Stomach (tissue), 9 donors: Measurements from ENCODE around the gene TAF11L4. TPM values are rescaled to one million over a fixed set of nuclear protein-coding genes. Genes with fewer than 3 reads are reported as not detected.
"Not testable (repeated sequence)": the region's sequence is repeated elsewhere in the genome, so short reads cannot be mapped to it uniquely, and the experiment has no call there.

Experiments used
- DNase-seq, 2 donors: peaks; one replicate each; pipeline versions ENCODE4 v3.0.0 to v3.0.0-alpha.2; 2013 to 2019
- H3K27ac ChIP-seq, 5 donors: fragments of 200-600 bp in 4 of 5; sonication (generic) in 4 of 5; one replicate each; pipeline ENCODE4 v1.5.1; 2013 to 2019; ENCODE audit warnings: mild to moderate bottlenecking in 1 of 5, moderate library complexity in 1 of 5
- H3K27me3 ChIP-seq, 3 donors: fragments of 200-600 bp; sonication (generic); one replicate each; pipeline ENCODE4 v1.5.1; 2017 to 2019; ENCODE audit warnings: mixed run types in 1 of 3
- H3K36me3 ChIP-seq, 4 donors: fragments of 200-600 bp; sonication (generic); 1 replicate in 3 of 4; 2 replicates in 1 of 4; pipeline ENCODE4 v1.5.1; 2016 to 2019
- H3K4me1 ChIP-seq, 4 donors: fragments of 200-600 bp; sonication (generic); one replicate each; pipeline ENCODE4 v1.5.1; 2016 to 2019
- H3K4me3 ChIP-seq, 4 donors: fragments of 200-600 bp; sonication (generic) in 3 of 4; one replicate each; pipeline ENCODE4 v1.5.1; 2016 to 2019; ENCODE audit warnings: mild to moderate bottlenecking in 1 of 4
- H3K9me3 ChIP-seq, 4 donors: fragments of 200-600 bp; sonication (generic); one replicate each; pipeline ENCODE4 v1.5.1; 2016 to 2019
- EP300 ChIP-seq: sonication (generic); formaldehyde crosslinking; IDR thresholded peaks from one replicate; pipeline ENCODE4 v1.6.1; 2017; ENCODE audit warnings: antibody characterized with exemption
- POLR2A ChIP-seq, 4 donors: fragments of 450-650 bp; IDR thresholded peaks; one replicate each; pipeline ENCODE4 v1.6.1; 2016; ENCODE audit warnings: antibody characterized with exemption in 4 of 4, control low read depth in 2 of 4, mild to moderate bottlenecking in 1 of 4, moderate library complexity in 1 of 4
- POLR2AphosphoS5 ChIP-seq, 3 donors: sonication (generic); formaldehyde crosslinking; IDR thresholded peaks; one replicate each; pipeline ENCODE4 v1.6.1; 2016; ENCODE audit warnings: antibody characterized with exemption in 3 of 3
- WGBS, 5 donors: extraction: QIAGEN DNeasy Blood & Tissue Kit in 3 of 5; methylation state at CpG; one replicate each; pipeline versions ENCODE4 v1.1.5 to v1.1.7; 2013 to 2018; 5-methylcytosine and 5-hydroxymethylcytosine counted together
- intact Hi-C: fragments of 100-400 bp; cut with DNase I; formaldehyde crosslinking; loops from one replicate; pipeline ENCODE4 v1.15.1; 2023; ENCODE audit warnings: low total_unique reads
- polyA plus RNA-seq, 3 donors: library from polyadenylated mRNA; stranded (reverse); fragments of 200-250 nt; gene quantifications; one replicate each; pipeline ENCODE4 v1.2.3, GENCODE V29; 2013
- total RNA-seq, 5 donors: library from RNA; depleted of rRNA; stranded (reverse); fragments of >200 nt; gene quantifications; one replicate each; pipeline versions ENCODE4 v1.1.0 to v1.2.3, GENCODE V29; 2014 to 2016
- TF ChIP-seq, protein P1 (sequence below), 7 experiments: fragments of 450-650 bp in 4 of 7; fragments of 200-600 bp in 3 of 7; sonication (generic) in 3 of 7; IDR thresholded peaks; one replicate each; pipeline ENCODE4 v1.5.1; 2016 to 2019; ENCODE audit warnings: antibody characterized with exemption in 7 of 7, control low read depth in 2 of 7, mild to moderate bottlenecking in 1 of 7
- donor health status: healthy with polysubstance abuse.
- donor health status: Bipolar disorder and iron deficiency.
- donor health status: healthy.

The TAF11L4 gene
- total and polyA plus RNA-seq, 8 donors, result not detected

DNA sequence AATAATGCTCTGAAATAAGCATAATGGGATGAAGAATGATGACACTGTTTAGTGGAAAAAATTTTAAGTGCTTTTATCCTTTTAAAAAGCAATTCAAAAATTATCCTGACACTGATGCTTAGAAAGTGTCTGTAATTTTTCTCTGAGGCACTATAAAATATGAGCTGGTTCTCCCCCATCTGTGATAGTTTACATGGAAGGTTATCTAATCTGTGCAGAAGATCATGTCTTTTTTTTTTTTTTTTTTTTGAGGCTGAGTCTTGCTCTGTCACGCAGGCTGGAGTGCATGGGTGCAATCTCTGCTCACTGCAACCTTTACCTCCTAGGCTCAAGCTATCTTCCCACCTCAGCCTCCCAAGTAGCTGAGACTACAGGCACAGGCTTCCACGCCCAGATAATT, 38.8 kb upstream of the TAF11L4 start:
- intact Hi-C loops, result no loop called here
- Histone ChIP-seq H3K9me3 (no peaks in the 10 kb centered on the region), H3K4me1 (no peaks in the 10 kb centered on the region), H3K27me3 (no peaks in the 10 kb centered on the region), H3K27ac (no peak overlapping the region), H3K36me3 (no peaks in the 10 kb centered on the region), H3K4me3 (no peak overlapping the region)
- 65 to 93% (median 73%) methylated on average over 2 of the region's 2 CpGs for WGBS, 5 donors
- TF ChIP-seq POLR2AphosphoS5 (IDR thresholded peaks at IDR 0.05), result no peak
- TF ChIP-seq, protein P1, sequence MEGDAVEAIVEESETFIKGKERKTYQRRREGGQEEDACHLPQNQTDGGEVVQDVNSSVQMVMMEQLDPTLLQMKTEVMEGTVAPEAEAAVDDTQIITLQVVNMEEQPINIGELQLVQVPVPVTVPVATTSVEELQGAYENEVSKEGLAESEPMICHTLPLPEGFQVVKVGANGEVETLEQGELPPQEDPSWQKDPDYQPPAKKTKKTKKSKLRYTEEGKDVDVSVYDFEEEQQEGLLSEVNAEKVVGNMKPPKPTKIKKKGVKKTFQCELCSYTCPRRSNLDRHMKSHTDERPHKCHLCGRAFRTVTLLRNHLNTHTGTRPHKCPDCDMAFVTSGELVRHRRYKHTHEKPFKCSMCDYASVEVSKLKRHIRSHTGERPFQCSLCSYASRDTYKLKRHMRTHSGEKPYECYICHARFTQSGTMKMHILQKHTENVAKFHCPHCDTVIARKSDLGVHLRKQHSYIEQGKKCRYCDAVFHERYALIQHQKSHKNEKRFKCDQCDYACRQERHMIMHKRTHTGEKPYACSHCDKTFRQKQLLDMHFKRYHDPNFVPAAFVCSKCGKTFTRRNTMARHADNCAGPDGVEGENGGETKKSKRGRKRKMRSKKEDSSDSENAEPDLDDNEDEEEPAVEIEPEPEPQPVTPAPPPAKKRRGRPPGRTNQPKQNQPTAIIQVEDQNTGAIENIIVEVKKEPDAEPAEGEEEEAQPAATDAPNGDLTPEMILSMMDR (IDR thresholded peaks at IDR 0.05), result no peak
- TF ChIP-seq POLR2A (IDR thresholded peaks at IDR 0.05), result no peak
- TF ChIP-seq EP300, result no peak
- DNase-seq, result no peak

- H3K27ac ChIP-seq, DNase-seq, H3K4me1 ChIP-seq, H3K4me3 ChIP-seq, H3K9me3 ChIP-seq, H3K36me3 ChIP-seq, H3K27me3 ChIP-seq, intact Hi-C loops: not testable (repeated sequence)
- WGBS, 5 donors, result 89 to 94% (median 91%) methylated on average over 10 of the region's 10 CpGs
Measured at GRCh38 chr5:17486464-17487173, 35.0 kb upstream of the TAF11L4 start.

DNA sequence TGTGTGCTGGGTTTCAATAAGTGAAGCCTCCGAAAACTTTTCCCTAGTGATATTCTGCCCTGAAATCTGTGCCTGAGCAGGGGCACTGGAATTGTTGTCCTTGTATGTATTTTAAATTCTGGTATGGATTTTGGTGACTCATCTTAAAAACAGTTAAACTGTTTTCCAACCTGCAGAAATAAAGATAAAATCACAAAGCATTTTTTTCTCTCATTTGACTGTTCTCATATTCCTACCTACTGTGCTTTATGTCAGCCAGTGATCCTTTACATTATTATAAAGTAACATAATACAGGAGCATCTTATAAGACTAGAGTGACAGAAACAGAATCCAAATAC, 34.5 kb upstream of the TAF11L4 start:
- Histone ChIP-seq H3K27ac (no peak overlapping the region), H3K4me1 (no peaks in the 10 kb centered on the region), H3K36me3 (no peaks in the 10 kb centered on the region), H3K9me3 (no peaks in the 10 kb centered on the region), H3K27me3 (no peaks in the 10 kb centered on the region), H3K4me3 (no peak overlapping the region)
- 90 to 95% (median 93%) methylated on average over 1 of the region's 1 CpG for WGBS, 5 donors
- intact Hi-C loops, result no loop called here
- TF ChIP-seq, protein P1 (IDR thresholded peaks at IDR 0.05), result no peak
- TF ChIP-seq POLR2A (IDR thresholded peaks at IDR 0.05) (no peak), POLR2AphosphoS5 (IDR thresholded peaks at IDR 0.05) (no peak), EP300 (no peak)
- no peak for DNase-seq

GRCh38 chr5:17491257-17491656, 30.3 kb upstream of the TAF11L4 start:
- H3K27ac ChIP-seq, H3K4me1 ChIP-seq, H3K36me3 ChIP-seq, H3K4me3 ChIP-seq, H3K27me3 ChIP-seq, intact Hi-C loops, H3K9me3 ChIP-seq, DNase-seq: not testable (repeated sequence)
- WGBS, 5 donors, result 95 to 97% (median 96%) methylated on average over 13 to 23 of the region's 23 CpGs

DNA sequence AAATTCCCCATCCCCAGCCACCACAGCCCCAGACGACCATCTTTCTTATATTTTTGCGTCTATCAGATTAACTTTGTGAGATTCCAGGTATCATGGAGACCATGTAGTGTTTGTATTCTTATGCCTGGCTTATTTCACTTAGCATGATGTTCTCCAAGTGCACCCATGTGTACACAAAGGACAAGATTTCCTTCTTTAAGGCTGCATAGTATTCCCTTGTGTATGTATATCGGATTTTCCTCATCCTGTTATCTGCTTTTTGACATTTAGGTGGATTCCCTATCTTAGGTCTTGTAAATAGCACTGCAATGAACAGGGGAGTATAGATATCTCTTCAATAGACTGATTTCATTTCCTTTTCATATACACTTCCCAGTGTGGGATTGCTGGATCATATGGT, 28.8 kb upstream of the TAF11L4 start:
- H3K27ac ChIP-seq, result no peak overlapping the region
- 89 to 92% (median 89%) methylated on average over 3 of the region's 3 CpGs for WGBS, 5 donors
- H3K4me1 ChIP-seq, result no peaks in the 10 kb centered on the region
- H3K36me3 ChIP-seq, result no peaks in the 10 kb centered on the region
- H3K9me3 ChIP-seq, result no peaks in the 10 kb centered on the region
- no peak for TF ChIP-seq EP300
- no peak for DNase-seq
- H3K4me3 ChIP-seq, result no peak overlapping the region
- intact Hi-C loops, result no loop called here
- H3K27me3 ChIP-seq, result no peaks in the 10 kb centered on the region

DNA sequence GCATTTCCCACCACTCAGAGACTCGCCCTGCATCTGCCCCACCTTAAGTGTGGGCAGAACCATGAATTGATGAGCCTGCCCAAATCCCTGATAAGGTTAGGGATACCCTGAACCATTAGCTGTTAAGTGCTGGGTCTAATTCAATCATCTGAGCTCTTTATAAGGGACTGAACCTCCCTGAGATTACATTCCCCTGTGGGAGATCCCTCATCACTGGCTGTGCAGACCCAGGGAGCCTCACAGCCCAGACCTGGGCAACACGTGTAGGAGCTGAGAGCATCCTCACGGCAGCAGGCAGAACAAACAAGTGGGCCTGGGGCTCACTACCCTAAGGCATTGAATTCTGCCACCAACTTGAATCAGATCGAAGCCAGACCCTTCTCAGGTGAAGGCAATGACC, 24.2 kb upstream of the TAF11L4 start:
- Histone ChIP-seq H3K27ac (no peak overlapping the region), H3K9me3 (no peaks in the 10 kb centered on the region), H3K4me1 (no peaks in the 10 kb centered on the region), H3K4me3 (no peak overlapping the region), H3K36me3 (no peaks in the 10 kb centered on the region), H3K27me3 (no peaks in the 10 kb centered on the region)
- 62 to 71% (median 66%) methylated on average over 4 of the region's 4 CpGs for WGBS, 5 donors
- intact Hi-C loops, result no loop called here
- no peak for TF ChIP-seq POLR2AphosphoS5 (IDR thresholded peaks at IDR 0.05)
- TF ChIP-seq, protein P1 (IDR thresholded peaks at IDR 0.05), result no peak
- TF ChIP-seq POLR2A (IDR thresholded peaks at IDR 0.05), result no peak
- no peak for TF ChIP-seq EP300
- DNase-seq, result no peak

DNA sequence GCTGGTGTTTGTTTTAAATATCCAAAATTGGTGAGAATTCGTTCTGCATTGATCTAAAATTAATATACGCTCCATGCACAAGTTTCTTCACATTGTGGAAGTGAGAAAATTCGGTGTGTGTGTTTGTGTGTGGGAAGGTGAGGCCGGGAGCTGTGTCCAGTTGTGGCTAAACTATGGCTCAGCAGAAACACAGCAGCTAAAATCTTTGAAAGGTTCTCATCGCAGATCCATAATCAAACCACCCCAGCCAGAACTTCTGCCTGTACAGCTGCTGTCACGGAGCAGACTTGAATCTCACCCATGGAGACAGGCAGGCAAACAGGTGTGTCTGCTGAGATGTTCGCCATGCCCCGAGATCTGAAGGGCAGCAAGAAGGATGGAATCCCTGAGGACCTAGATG, 23.7 kb upstream of the TAF11L4 start, which contains the start of gene TAF11L2:
Gene TAF11L2 (plus strand): TSS at position 301 of the 400 bp plus-strand sequence.
- H3K4me3 ChIP-seq, intact Hi-C loops, H3K27me3 ChIP-seq, H3K4me1 ChIP-seq, H3K27ac ChIP-seq, DNase-seq, H3K9me3 ChIP-seq, H3K36me3 ChIP-seq: not testable (repeated sequence)
- 86 to 91% (median 89%) methylated on average over 8 of the region's 8 CpGs for WGBS, 5 donors
